Kidney (tissue), 14 donors: ENCODE measurements around the gene CKAP2L. TPM values are rescaled to one million over a fixed set of nuclear protein-coding genes. Genes with fewer than 3 reads are reported as not detected.

ENCODE experiments used
- DNase-seq, 5 donors: peaks; one replicate each; pipeline ENCODE4 v3.0.0-alpha.2; 2013 to 2020
- FAIRE-seq: peaks from 2 replicates; lab custom pipeline; 2012; peaks lifted over from hg19 to GRCh38; lab: Jason Lieb, UNC
- H3K27ac ChIP-seq, 2 donors: one replicate each; pipeline ENCODE4 v1.7.0; 2013; ENCODE audit warnings: low read depth in 2 of 2, low read length in 2 of 2, inconsistent platforms in 1 of 2
- H3K27me3 ChIP-seq: one replicate; pipeline ENCODE4 v1.7.1; 2013; ENCODE audit warnings: low read length, inconsistent platforms; ENCODE audit not compliant: control insufficient read depth, insufficient read depth
- H3K36me3 ChIP-seq, 3 donors: one replicate each; pipeline versions ENCODE4 v1.7.0 to v1.7.1; 2013; ENCODE audit warnings: low read length in 3 of 3, control low read depth in 1 of 3, inconsistent platforms in 1 of 3; ENCODE audit not compliant: insufficient read depth in 3 of 3, control insufficient read depth in 2 of 3
- H3K4me1 ChIP-seq, 3 donors: one replicate each; pipeline versions ENCODE4 v1.7.0 to v1.7.1; 2013; ENCODE audit warnings: low read length in 3 of 3, inconsistent platforms in 1 of 3, low read depth in 1 of 3; ENCODE audit not compliant: control insufficient read depth in 2 of 3, insufficient read depth in 2 of 3
- H3K4me3 ChIP-seq, 3 donors: one replicate each; pipeline versions ENCODE4 v1.7.0 to v1.8.1; 2013; ENCODE audit warnings: low read length in 3 of 3, control low read depth in 1 of 3, inconsistent platforms in 1 of 3
- H3K9ac ChIP-seq, 3 donors: one replicate each; pipeline versions ENCODE4 v1.7.0 to v1.7.1; 2013; ENCODE audit warnings: low read length in 3 of 3, control low read depth in 1 of 3, inconsistent platforms in 1 of 3
- H3K9me3 ChIP-seq, 3 donors: one replicate each; pipeline versions ENCODE4 v1.7.0 to v1.7.1; 2013; ENCODE audit warnings: low read length in 3 of 3, control low read depth in 1 of 3, inconsistent platforms in 1 of 3; ENCODE audit not compliant: control insufficient read depth in 2 of 3, insufficient read depth in 1 of 3
- CTCF ChIP-seq: IDR thresholded peaks from 3 replicates; pipeline ENCODE4 v1.5.1; 2012; ENCODE audit warnings: mild to moderate bottlenecking, moderate library complexity, borderline replicate concordance; ENCODE audit not compliant: insufficient read depth; ENCODE audit errors: extremely low read depth
- intact Hi-C: fragments of 100-400 bp; cut with DNase I; formaldehyde crosslinking; loops from one replicate; pipeline ENCODE4 v1.11.1; 2022
- polyA plus RNA-seq: library from polyadenylated mRNA; stranded (reverse); fragments of 350-450 nt; fragmentation: Illumina TruSeq; extraction: RNeasy Lipid Tissue Mini Kit (QIAGEN cat#74804); gene quantifications from one replicate; pipeline ENCODE4 v1.2.3, GENCODE V29; 2014; ENCODE audit warnings: low read depth, low replicate concordance; ENCODE audit not compliant: insufficient read depth
- total RNA-seq: library from RNA; stranded (reverse); fragmentation: NEBNext Ultra II Directional; extraction: Animal tissue kit (Norgen Biotek cat#: 25700); gene quantifications from one replicate; pipeline ENCODE4 v1.2.1, GENCODE V29; 2021
- donor health status: control.
- donor health status: control.
- donor health status: control.
- donor health status: control.
- donor health status: control.
- donor health status: DM: yes; HTN: yes; CAD: no.
- donor health status: Normal renal cell carcinoma (clear cell type).

The CKAP2L gene
- total and polyA plus RNA-seq, 2 donors from 2014 or later: 0.88 TPM; not detected in 1

GRCh38 chr2:112772322-112772721 lies 7.9 kb upstream of the CKAP2L start:
- H3K9me3 ChIP-seq: no peaks in the 10 kb centered on the region
- intact Hi-C loops: no loop called here
- DNase-seq: no peak
- H3K27me3 ChIP-seq: no peaks in the 10 kb centered on the region
- H3K9ac ChIP-seq: no peak overlapping the region
- no peak for FAIRE-seq
- H3K36me3 ChIP-seq: no peaks in the 10 kb centered on the region
- H3K4me3 ChIP-seq: no peak overlapping the region
- no peak overlapping the region for H3K27ac ChIP-seq
- H3K4me1 ChIP-seq: no peaks in the 10 kb centered on the region
- TF ChIP-seq CTCF: no peak

GRCh38 chr2:112768432-112768831 lies 4.0 kb upstream of the CKAP2L start:
- no peak for DNase-seq
- Histone ChIP-seq H3K36me3 (no peaks in the 10 kb centered on the region), H3K9me3 (no peaks in the 10 kb centered on the region), H3K4me1 (peaks cover 0 to 2% (median 0%) of the 10 kb centered on the region in 3 donors), H3K27me3 (no peaks in the 10 kb centered on the region), H3K4me3 (no peak overlapping the region), H3K27ac (peak overlapping the region in 1 of 2 donors; percentile 32), H3K9ac (no peak overlapping the region)
- intact Hi-C loops: no loop called here
- TF ChIP-seq CTCF: no peak
- no peak for FAIRE-seq

- intact Hi-C loops: no loop called here
- TF ChIP-seq CTCF: no peak
- peak overlapping the region in 1 of 2 donors; percentile 32 for H3K27ac ChIP-seq
- no peaks in the 10 kb centered on the region for H3K9me3 ChIP-seq
- FAIRE-seq: no peak
- DNase-seq: no peak
- H3K9ac ChIP-seq: no peak overlapping the region
- H3K4me3 ChIP-seq: peak overlapping the region in 1 of 3 donors; percentile 14
- H3K27me3 ChIP-seq: no peaks in the 10 kb centered on the region
- no peaks in the 10 kb centered on the region for H3K36me3 ChIP-seq
- peaks cover 0 to 2% (median 0%) of the 10 kb centered on the region in 3 donors for H3K4me1 ChIP-seq
These were observed 3.4 kb upstream of the CKAP2L start for GRCh38 chr2:112767693-112768330.
